HCT116 (cell line): Measurements from ENCODE around the gene SCG5. TPM values are rescaled to one million over a fixed set of nuclear protein-coding genes. Genes with fewer than 3 reads are reported as not detected.

Experiments used
- ATAC-seq: fragments of 200-7000 bp; cut with Tn5 transposase; 2 replicates; pipeline ENCODE4 v1.9.1; 2020; ENCODE audit warnings: mild to moderate bottlenecking, moderate library complexity
- BruUV-seq: library from RNA; stranded (reverse); fragments of 400-500 nt; replicated peaks from 2 replicates; lab custom pipeline; 2021; lab: Mats Ljungman, UMichigan
- CTCF ChIA-PET: fragments of 300-600 bp; sonication (Branson Sonifier 250); formaldehyde crosslinking; loops from one replicate; lab custom pipeline; 2021; ENCODE audit warnings: antibody characterized with exemption; lab: Charles Lee
- POLR2A ChIA-PET: fragments of 300-600, 350-600 bp; sonication (Branson Sonifier 250); formaldehyde crosslinking; loops from one replicate; lab custom pipeline; 2021; ENCODE audit warnings: antibody characterized with exemption; lab: Charles Lee
- RAD21 ChIA-PET, 2 experiments: fragments of 300-600 bp; sonication (Branson Sonifier 250); formaldehyde crosslinking; loops; one replicate each; lab custom pipeline; 2023; ENCODE audit warnings: low total read pairs in 2 of 2; ENCODE audit not compliant: uncharacterized antibody in 2 of 2, unreplicated experiment in 2 of 2, low non-redundant PET in 1 of 2; lab: Charles Lee
- DNase-seq: peaks from one replicate; pipeline ENCODE4 v3.0.0-alpha.2; 2010; ENCODE audit warnings: low read depth, low spot score
- H2AFZ ChIP-seq: fragments of 200-600 bp; shearing (Covaris generic), sonication (generic); 2 replicates; pipeline ENCODE4 v1.6.1; 2017; ENCODE audit warnings: low read depth, mixed run types, mixed read lengths, antibody characterized with exemption, low read length; ENCODE audit not compliant: poor library complexity, severe bottlenecking
- H3K27ac ChIP-seq: 2 replicates; pipeline ENCODE4 v1.5.1; 2012; ENCODE audit warnings: low read depth, low read length
- H3K27me3 ChIP-seq: fragments of 200-600 bp; sonication (generic); 2 replicates; pipeline ENCODE4 v1.6.1; 2016; ENCODE audit warnings: mixed run types, low read length, mixed read lengths; ENCODE audit not compliant: insufficient read depth
- H3K36me3 ChIP-seq, 2 experiments: fragments of 200-500 bp in 1 of 2; fragments of 200-600 bp in 1 of 2; sonication (Bioruptor generic) in 1 of 2; sonication (generic) in 1 of 2; 2 replicates each; pipeline versions ENCODE4 v1.5.1 to v1.6.1; 2014 to 2016; ENCODE audit warnings: low read length in 2 of 2, inconsistent platforms in 1 of 2, mixed read lengths in 1 of 2, mixed run types in 1 of 2; ENCODE audit not compliant: insufficient read depth in 2 of 2, control insufficient read depth in 1 of 2
- H3K4me1 ChIP-seq, 2 experiments: fragments of 200-600 bp in 1 of 2; sonication (generic) in 1 of 2; 2 replicates each; pipeline versions ENCODE4 v1.5.1 to v1.6.1; 2012 to 2017; ENCODE audit warnings: low read length in 2 of 2, inconsistent platforms in 1 of 2, mild to moderate bottlenecking in 1 of 2, mixed read lengths in 1 of 2, mixed run types in 1 of 2, moderate library complexity in 1 of 2; ENCODE audit not compliant: insufficient read depth in 2 of 2, control insufficient read depth in 1 of 2
- H3K4me2 ChIP-seq: fragments of 200-600 bp; sonication (generic); 2 replicates; pipeline ENCODE4 v1.6.1; 2017; ENCODE audit warnings: mixed run types, low read length, mixed read lengths
- H3K4me3 ChIP-seq, 2 experiments: fragments of 200-600 bp in 1 of 2; sonication (generic) in 1 of 2; replicated peaks in 1 of 2; 2 replicates each; pipeline ENCODE4 v1.5.1; 2011 to 2016; ENCODE audit warnings: low read length in 2 of 2, control low read depth in 1 of 2, low read depth in 1 of 2, mild to moderate bottlenecking in 1 of 2, mixed read lengths in 1 of 2, mixed run types in 1 of 2
- H3K79me2 ChIP-seq: fragments of 200-600 bp; sonication (generic); 2 replicates; pipeline ENCODE4 v1.6.1; 2017; ENCODE audit warnings: mild to moderate bottlenecking, mixed run types, low read length, moderate library complexity, mixed read lengths; ENCODE audit not compliant: insufficient read depth
- H3K9ac ChIP-seq: fragments of 200-600 bp; sonication (generic); 2 replicates; pipeline ENCODE4 v1.6.1; 2016; ENCODE audit warnings: low read length, mixed read lengths
- H3K9me2 ChIP-seq: fragments of 200-600 bp; sonication (generic), shearing (Covaris generic); 2 replicates; pipeline ENCODE4 v1.6.1; 2017; ENCODE audit warnings: mixed run types, mild to moderate bottlenecking, moderate library complexity; ENCODE audit not compliant: insufficient read depth
- H3K9me3 ChIP-seq, 2 experiments: fragments of 200-500 bp in 1 of 2; fragments of 200-600 bp in 1 of 2; sonication (Bioruptor generic) in 1 of 2; sonication (generic) in 1 of 2; 2 replicates each; pipeline ENCODE4 v1.6.1; 2014 to 2017; ENCODE audit warnings: low read length in 2 of 2, mixed read lengths in 2 of 2, inconsistent platforms in 1 of 2, low read depth in 1 of 2, mild to moderate bottlenecking in 1 of 2, mixed run types in 1 of 2, moderate library complexity in 1 of 2; ENCODE audit not compliant: control insufficient read depth in 1 of 2, insufficient read depth in 1 of 2
- H4K20me1 ChIP-seq: fragments of 200-600 bp; sonication (generic), shearing (Covaris generic); 2 replicates; pipeline ENCODE4 v1.6.1; 2017; ENCODE audit warnings: mixed run types, mild to moderate bottlenecking, moderate library complexity; ENCODE audit not compliant: insufficient read depth
- ATF3 ChIP-seq: IDR thresholded peaks from 2 replicates; pipeline ENCODE4 v1.6.1; 2012
- CBX3 ChIP-seq: IDR thresholded peaks from 2 replicates; pipeline ENCODE4 v1.6.1; 2012; ENCODE audit warnings: low read depth
- CEBPB ChIP-seq: IDR thresholded peaks from 2 replicates; pipeline ENCODE4 v1.6.1; 2012; ENCODE audit warnings: low read depth
- EGR1 ChIP-seq: IDR thresholded peaks from 2 replicates; pipeline ENCODE4 v1.6.1; 2012; ENCODE audit warnings: low read depth
- ELF1 ChIP-seq: IDR thresholded peaks from 2 replicates; pipeline ENCODE4 v1.6.1; 2012; ENCODE audit warnings: low read depth, borderline replicate concordance
- EZH2 ChIP-seq: fragments of 200-600 bp; sonication (generic); IDR thresholded peaks from 2 replicates; pipeline ENCODE4 v1.6.1; 2017; ENCODE audit warnings: antibody characterized with exemption, mixed run types
- FOSL1 ChIP-seq: IDR thresholded peaks from 2 replicates; pipeline ENCODE4 v1.6.1; 2012; ENCODE audit warnings: low read depth
- MAX ChIP-seq: IDR thresholded peaks from 2 replicates; pipeline ENCODE4 v1.6.1; 2012
- POLR2A ChIP-seq: IDR thresholded peaks from 2 replicates; pipeline ENCODE4 v1.7.0; 2011; ENCODE audit warnings: borderline replicate concordance; ENCODE audit not compliant: insufficient read depth, insufficient read length; ENCODE audit errors: extremely low read depth
- POLR2AphosphoS5 ChIP-seq: IDR thresholded peaks from 2 replicates; pipeline ENCODE4 v1.6.1; 2011; ENCODE audit warnings: mild to moderate bottlenecking, low read depth, low read length, moderate library complexity
- RAD21 ChIP-seq: IDR thresholded peaks from 2 replicates; pipeline ENCODE4 v1.6.1; 2012; ENCODE audit warnings: low read depth, mild to moderate bottlenecking
- REST ChIP-seq: IDR thresholded peaks from 2 replicates; pipeline ENCODE4 v1.6.1; 2012; ENCODE audit warnings: low read depth
- SIN3A ChIP-seq: IDR thresholded peaks from 2 replicates; pipeline ENCODE4 v1.6.1; 2012; ENCODE audit warnings: low read depth
- SP1 ChIP-seq: IDR thresholded peaks from 2 replicates; pipeline ENCODE4 v1.6.1; 2012; ENCODE audit warnings: low read depth
- TCF7L2 ChIP-seq: IDR thresholded peaks from 2 replicates; pipeline ENCODE4 v1.7.0; 2011; ENCODE audit warnings: borderline replicate concordance, inconsistent platforms; ENCODE audit not compliant: insufficient read depth, insufficient read length; ENCODE audit errors: extremely low read depth
- YY1 ChIP-seq: IDR thresholded peaks from 2 replicates; pipeline ENCODE4 v1.6.1; 2011; ENCODE audit warnings: low read length, low read depth, moderate library complexity, mild to moderate bottlenecking; ENCODE audit not compliant: insufficient replicate concordance; ENCODE audit errors: extremely low read depth
- ZFX ChIP-seq: fragments of 450-650 bp; IDR thresholded peaks from 2 replicates; pipeline ENCODE4 v1.6.1; 2017
- ZNF274 ChIP-seq: fragments of 200-500 bp; sonication (Bioruptor generic); IDR thresholded peaks from 2 replicates; pipeline ENCODE4 v1.6.1; 2014; ENCODE audit warnings: mild to moderate bottlenecking, low read depth, low read length, inconsistent platforms
- intact Hi-C: fragments of 100-400 bp; cut with micrococcal nuclease; formaldehyde crosslinking; loops from 2 replicates; pipeline ENCODE4 v1.10.0; 2022
- total RNA-seq: library from RNA; stranded (reverse); gene quantifications from one replicate; pipeline ENCODE4 v1.2.1, GENCODE V29; 2021; ENCODE audit not compliant: unreplicated experiment

Gene SCG5
- total RNA-seq, 1 experiment from 2014 or later: 1.7 TPM

GRCh38 chr15:32716216-32716914 is 74.9 kb downstream of the SCG5 start:
- no peaks in the 10 kb centered on the region for H3K9me3 ChIP-seq

GRCh38 chr15:32716915-32717425 is 75.5 kb downstream of the SCG5 start:
- no peaks in the 10 kb centered on the region for H4K20me1 ChIP-seq
- RAD21 ChIA-PET: no interaction called here
- H3K4me3 ChIP-seq: no peak overlapping the region
- H3K79me2 ChIP-seq: no peaks in the 10 kb centered on the region
- H3K9ac ChIP-seq: no peak overlapping the region
- H3K9me3 ChIP-seq: no peaks in the 10 kb centered on the region
- H2AFZ ChIP-seq: no peak overlapping the region
- H3K27me3 ChIP-seq: no peaks in the 10 kb centered on the region
- no peaks in the 10 kb centered on the region for H3K9me2 ChIP-seq
- no peak overlapping the region for H3K4me2 ChIP-seq
- no peaks in the 10 kb centered on the region for H3K4me1 ChIP-seq
- ATAC-seq (no peak), DNase-seq (no peak)
- no peak overlapping the region for H3K27ac ChIP-seq
- intact Hi-C loops: no loop called here
- no TSS peak for BruUV-seq
- H3K36me3 ChIP-seq: no peaks in the 10 kb centered on the region
- POLR2A ChIA-PET: no interaction called here
- CTCF ChIA-PET: no interaction called here
- no peak for TF ChIP-seq FOSL1
- TF ChIP-seq YY1: no peak
- no peak for TF ChIP-seq POLR2A
- TF ChIP-seq ZFX: no peak
- TF ChIP-seq CEBPB: no peak
- no peak for TF ChIP-seq ELF1
- no peak for TF ChIP-seq EZH2
- no peak for TF ChIP-seq ZNF274
- no peak for TF ChIP-seq REST
- no peak for TF ChIP-seq RAD21
- no peak for TF ChIP-seq SIN3A
- no peak for TF ChIP-seq TCF7L2

More at GRCh38 chr15:32716216-32716914, 74.9 kb downstream of the SCG5 start:
- DNase-seq (no peak), ATAC-seq (no peak)
- H3K27me3 ChIP-seq: no peaks in the 10 kb centered on the region
- RAD21 ChIA-PET: no interaction called here
- no peak overlapping the region for H3K27ac ChIP-seq
- no peaks in the 10 kb centered on the region for H3K79me2 ChIP-seq
- no peak for TF ChIP-seq CBX3
- no peak for TF ChIP-seq SP1
- TF ChIP-seq POLR2AphosphoS5: no peak
- no peak for TF ChIP-seq CEBPB
- no peak for TF ChIP-seq MAX
- TF ChIP-seq ATF3: no peak
- TF ChIP-seq EGR1: no peak
- no peak for TF ChIP-seq RAD21
- H4K20me1 ChIP-seq: no peaks in the 10 kb centered on the region
- POLR2A ChIA-PET: no interaction called here
- CTCF ChIA-PET: no interaction called here
- no peaks in the 10 kb centered on the region for H3K4me1 ChIP-seq
- H2AFZ ChIP-seq: no peak overlapping the region
- no peaks in the 10 kb centered on the region for H3K36me3 ChIP-seq
- H3K9ac ChIP-seq: no peak overlapping the region
- intact Hi-C loops: no loop called here
- no peak overlapping the region for H3K4me3 ChIP-seq
- H3K4me2 ChIP-seq: no peak overlapping the region
- BruUV-seq: no TSS peak
- H3K9me2 ChIP-seq: no peaks in the 10 kb centered on the region
